Adipose tissue (tissue), 3 donors: Measurements from ENCODE around the gene MEAF6. TPM values are rescaled to one million over a fixed set of nuclear protein-coding genes. Genes with fewer than 3 reads are reported as not detected.

Source experiments
- H3K27ac ChIP-seq: one replicate; pipeline ENCODE4 v1.5.1; 2013; ENCODE audit warnings: low read depth, low read length
- WGBS, 3 donors: extraction: QIAGEN DNeasy Blood & Tissue Kit; methylation state at CpG; one replicate each; pipeline ENCODE4 v1.1.7; 2013; 5-methylcytosine and 5-hydroxymethylcytosine counted together
- polyA plus RNA-seq, 3 donors: library from polyadenylated mRNA; stranded (reverse); fragments of 200-250 nt; gene quantifications; one replicate each; pipeline ENCODE4 v1.2.3, GENCODE V29; 2013
- donor health status: healthy with polysubstance abuse.
- donor health status: Bipolar disorder and iron deficiency.
- donor health status: healthy.

MEAF6 gene
- polyA plus RNA-seq, 3 donors = 27.6 to 57.4 (median 32.1) TPM

- no peak overlapping the region for H3K27ac ChIP-seq
- 76 to 82% (median 76%) methylated on average over 3 of the region's 3 CpGs for WGBS, 3 donors
Observed at GRCh38 chr1:37458551-37458950, 56.0 kb downstream of the MEAF6 start.

- H3K27ac ChIP-seq = no peak overlapping the region
Observed at GRCh38 chr1:37456614-37457013, 58.0 kb downstream of the MEAF6 start.

GRCh38 chr1:37455516-37455915 is 59.0 kb downstream of the MEAF6 start:
- WGBS, 3 donors = 83 to 92% (median 88%) methylated on average over 10 of the region's 10 CpGs
- no peak overlapping the region for H3K27ac ChIP-seq

- WGBS, 3 donors = 72 to 89% (median 83%) methylated on average over 7 of the region's 7 CpGs
- H3K27ac ChIP-seq = no peak overlapping the region
Observed at GRCh38 chr1:37453647-37454046, 60.9 kb downstream of the MEAF6 start.

GRCh38 chr1:37452416-37452815 is 62.1 kb downstream of the MEAF6 start:
- WGBS, 3 donors = 67 to 73% (median 72%) methylated on average over 6 of the region's 6 CpGs
- no peak overlapping the region for H3K27ac ChIP-seq

GRCh38 chr1:37449936-37450335 is 64.6 kb downstream of the MEAF6 start:
- H3K27ac ChIP-seq = no peak overlapping the region
- WGBS, 3 donors = 10 to 34% (median 16%) methylated on average over 5 of the region's 5 CpGs

GRCh38 chr1:37448691-37449417 is 65.7 kb downstream of the MEAF6 start:
- 61 to 67% (median 66%) methylated on average over 15 of the region's 15 CpGs for WGBS, 3 donors
- no peak overlapping the region for H3K27ac ChIP-seq

GRCh38 chr1:37448185-37448584 is 66.4 kb downstream of the MEAF6 start:
- no peak overlapping the region for H3K27ac ChIP-seq
- 35 to 79% (median 66%) methylated on average over 2 of the region's 2 CpGs for WGBS, 3 donors

GRCh38 chr1:37446874-37447273 is 67.7 kb downstream of the MEAF6 start:
- 52 to 65% (median 61%) methylated on average over 6 of the region's 6 CpGs for WGBS, 3 donors
- no peak overlapping the region for H3K27ac ChIP-seq

GRCh38 chr1:37442644-37443043 is 71.9 kb downstream of the MEAF6 start:
- WGBS, 3 donors = 55 to 72% (median 61%) methylated on average over 2 of the region's 2 CpGs
- no peak overlapping the region for H3K27ac ChIP-seq

Other genes with a start within 250 kb of the MEAF6 start
- gene ZC3H12A, start 40.2 kb downstream of the MEAF6 start, polyA plus RNA-seq = 100 to 1,000 TPM in 1 of 3 donors, 10 to 100 TPM in 1, 1 to 10 TPM in 1; 7.1 to 104 (median 40.0) TPM
- 1 to 10 TPM; 2.2 to 5.5 (median 5.0) TPM for gene SNIP1, start 39.5 kb upstream of the MEAF6 start, polyA plus RNA-seq
- 10 to 100 TPM in 2 of 3 donors, 1 to 10 TPM in 1; 3.8 to 13.3 (median 10.6) TPM for gene DNALI1, start 42.2 kb upstream of the MEAF6 start, polyA plus RNA-seq
- 10 to 100 TPM; 17.7 to 49.4 (median 46.7) TPM for gene GNL2, start 81.2 kb upstream of the MEAF6 start, polyA plus RNA-seq
- 1 to 10 TPM in 1 of 3 donors, under 1 TPM in 2; 0.07 to 1.5 (median 0.77) TPM for gene RSPO1, start 120.1 kb upstream of the MEAF6 start, polyA plus RNA-seq
- gene CDCA8, start 177.8 kb upstream of the MEAF6 start, polyA plus RNA-seq = under 1 TPM; 0.22 to 0.67 (median 0.56) TPM